WTC11 (cell line): ENCODE measurements around the gene QDPR. TPM values are rescaled to one million over a fixed set of nuclear protein-coding genes. Genes with fewer than 3 reads are reported as not detected.

Experiments used
- ATAC-seq: fragments of 200-7000 bp; cut with Tn5 transposase; 2 replicates; pipeline ENCODE4 v1.10.0; 2021; ENCODE audit warnings: mild to moderate bottlenecking, moderate library complexity
- CTCF ChIA-PET: fragments of 300-600 bp; sonication (Branson Sonifier 250); formaldehyde crosslinking; loops from one replicate; lab custom pipeline; 2021; ENCODE audit warnings: antibody characterized with exemption; lab: Charles Lee
- POLR2A ChIA-PET: fragments of 350-600 bp; sonication (Branson Sonifier 250); formaldehyde crosslinking; loops from one replicate; lab custom pipeline; 2021; ENCODE audit warnings: antibody characterized with exemption; lab: Charles Lee
- DNase-seq: peaks from one replicate; pipeline ENCODE4 v3.0.0; 2021; ENCODE audit warnings: low spot score
- H3K27ac Mint-ChIP-seq: 2 replicates; pipeline ENCODE4 v1.8.0; 2021; ENCODE audit warnings: mixed read lengths
- H3K27me3 Mint-ChIP-seq: 2 replicates; pipeline ENCODE4 v1.8.0; 2021; ENCODE audit warnings: low read depth, mild to moderate bottlenecking, moderate library complexity, mixed read lengths
- H3K36me3 Mint-ChIP-seq: 2 replicates; pipeline ENCODE4 v1.8.0; 2021; ENCODE audit warnings: mixed read lengths
- H3K4me1 Mint-ChIP-seq: 2 replicates; pipeline ENCODE4 v1.8.0; 2022; ENCODE audit warnings: mixed read lengths
- H3K4me3 Mint-ChIP-seq: 2 replicates; pipeline ENCODE4 v1.8.0; 2021; ENCODE audit warnings: mild to moderate bottlenecking, moderate library complexity, mixed read lengths
- H3K9me3 Mint-ChIP-seq: 2 replicates; pipeline ENCODE4 v1.8.0; 2021; ENCODE audit warnings: mixed read lengths
- AFF4 ChIP-seq: sonication (generic); formaldehyde crosslinking; IDR thresholded peaks from 2 replicates; pipeline ENCODE4 v1.8.1; 2023; ENCODE audit warnings: mild to moderate bottlenecking, missing genetic modification reagents, borderline replicate concordance
- CBFB ChIP-seq: sonication (generic); formaldehyde crosslinking; IDR thresholded peaks from 2 replicates; pipeline ENCODE4 v1.8.1; 2022; ENCODE audit warnings: mild to moderate bottlenecking, low read depth, missing genetic modification reagents
- CDX4 ChIP-seq: fragments of 250-450 bp; sonication (Bioruptor Pico); IDR thresholded peaks from 2 replicates; pipeline ENCODE4 v1.9.0; 2021; ENCODE audit warnings: moderate library complexity, mild to moderate bottlenecking, inconsistent platforms, borderline replicate concordance
- CREB1 ChIP-seq: sonication (generic); formaldehyde crosslinking; IDR thresholded peaks from 2 replicates; pipeline ENCODE4 v1.8.0; 2023; ENCODE audit warnings: mild to moderate bottlenecking, missing genetic modification reagents
- CTCF ChIP-seq: fragments of 200-600 bp; IDR thresholded peaks from 2 replicates; pipeline ENCODE4 v1.8.0; 2022; ENCODE audit warnings: antibody characterized with exemption
- ETV6 ChIP-seq: sonication (generic); formaldehyde crosslinking; IDR thresholded peaks from 2 replicates; pipeline ENCODE4 v1.8.1; 2022; ENCODE audit warnings: mild to moderate bottlenecking, missing genetic modification reagents
- FOXJ3 ChIP-seq: sonication (generic); formaldehyde crosslinking; IDR thresholded peaks from 2 replicates; pipeline ENCODE4 v1.9.0; 2021; ENCODE audit warnings: missing genetic modification reagents, mild to moderate bottlenecking, borderline replicate concordance
- MLX ChIP-seq: sonication (generic); formaldehyde crosslinking; IDR thresholded peaks from 2 replicates; pipeline ENCODE4 v1.8.1; 2023; ENCODE audit warnings: mild to moderate bottlenecking, missing genetic modification reagents, moderate library complexity
- MYBL2 ChIP-seq: sonication (generic); formaldehyde crosslinking; IDR thresholded peaks from 2 replicates; pipeline ENCODE4 v1.8.1; 2023; ENCODE audit warnings: mild to moderate bottlenecking, moderate library complexity, missing genetic modification reagents
- NFYB ChIP-seq: sonication (generic); formaldehyde crosslinking; conservative IDR thresholded peaks from 2 replicates; pipeline ENCODE4 v1.8.0; 2022; ENCODE audit warnings: low read depth, missing genetic modification reagents
- RORB ChIP-seq: fragments of 250-450 bp; sonication (Bioruptor Pico); IDR thresholded peaks from 2 replicates; pipeline ENCODE4 v1.9.0; 2021; ENCODE audit warnings: mild to moderate bottlenecking
- ZBTB21 ChIP-seq: sonication (generic); formaldehyde crosslinking; IDR thresholded peaks from 2 replicates; pipeline ENCODE4 v1.8.1; 2023; ENCODE audit warnings: mild to moderate bottlenecking, missing genetic modification reagents, borderline replicate concordance
- ZNF232 ChIP-seq: sonication (generic); formaldehyde crosslinking; IDR thresholded peaks from 2 replicates; pipeline ENCODE4 v1.8.0; 2022; ENCODE audit warnings: mild to moderate bottlenecking, missing genetic modification reagents
- ZNF263 ChIP-seq: sonication (generic); formaldehyde crosslinking; IDR thresholded peaks from 2 replicates; pipeline ENCODE4 v1.8.1; 2022; ENCODE audit warnings: low read depth, mild to moderate bottlenecking, moderate library complexity, missing genetic modification reagents
- ZNF423 ChIP-seq: fragments of 250-450 bp; sonication (Bioruptor Pico); IDR thresholded peaks from 2 replicates; pipeline ENCODE4 v2.1.2; 2022; ENCODE audit warnings: mild to moderate bottlenecking, moderate library complexity
- total RNA-seq: library from RNA; stranded (reverse); gene quantifications from 3 replicates; pipeline ENCODE4 v1.2.3, GENCODE V29; 2021
- TF ChIP-seq, protein P1 (sequence below): sonication (generic); formaldehyde crosslinking; conservative IDR thresholded peaks from 2 replicates; pipeline ENCODE4 v1.8.1; 2022; ENCODE audit warnings: mild to moderate bottlenecking, missing genetic modification reagents
- TF ChIP-seq, protein P2 (sequence below): sonication (generic); formaldehyde crosslinking; IDR thresholded peaks from 2 replicates; pipeline ENCODE4 v1.8.0; 2022; ENCODE audit warnings: mild to moderate bottlenecking, missing genetic modification reagents
- TF ChIP-seq, protein P3 (sequence below): sonication (generic); formaldehyde crosslinking; IDR thresholded peaks from 2 replicates; pipeline ENCODE4 v1.8.1; 2022; ENCODE audit warnings: low read depth, missing genetic modification reagents, borderline replicate concordance
- TF ChIP-seq, protein P4 (sequence below): fragments of 250-450 bp; sonication (Bioruptor Pico); IDR thresholded peaks from 2 replicates; pipeline ENCODE4 v2.1.2; 2022; ENCODE audit warnings: mild to moderate bottlenecking, moderate library complexity
- TF ChIP-seq, protein P5 (sequence below): sonication (generic); formaldehyde crosslinking; IDR thresholded peaks from 2 replicates; pipeline ENCODE4 v1.8.0; 2023; ENCODE audit warnings: missing genetic modification reagents

QDPR gene
- total RNA-seq, 1 experiment from 2014 or later: 33.6 TPM

GRCh38 chr4:17490575-17491059 is 21.3 kb downstream of the QDPR start:
- TF ChIP-seq ZBTB21 (CRISPR knock-in tag) (no peak), CBFB (no peak), ZNF232 (CRISPR knock-in tag) (no peak), CDX4 (CRISPR knock-in tag) (no peak)
- POLR2A ChIA-PET: no interaction called here
- Mint-ChIP-seq H3K4me3 (no peak overlapping the region), H3K36me3 (peaks cover 37% of the 10 kb centered on the region), H3K9me3 (no peaks in the 10 kb centered on the region), H3K27me3 (no peaks in the 10 kb centered on the region), H3K4me1 (peaks cover 16% of the 10 kb centered on the region), H3K27ac (no peak overlapping the region)
- CTCF ChIA-PET: no interaction called here
- ATAC-seq (no peak), DNase-seq (no peak)

- Mint-ChIP-seq H3K27me3 (no peaks in the 10 kb centered on the region), H3K4me3 (no peak overlapping the region), H3K9me3 (peaks cover 3% of the 10 kb centered on the region; the same call in 1 of the 2 replicates), H3K27ac (no peak overlapping the region), H3K4me1 (peaks cover 9% of the 10 kb centered on the region), H3K36me3 (peaks cover 45% of the 10 kb centered on the region)
- ATAC-seq (no peak), DNase-seq (no peak)
- CTCF ChIA-PET: no interaction called here
- TF ChIP-seq ZNF232 (CRISPR knock-in tag) (no peak), CTCF (no peak), ZNF423 (no peak), RORB (CRISPR knock-in tag) (no peak), ETV6 (no peak), MYBL2 (no peak), MLX (CRISPR knock-in tag) (no peak), ZNF263 (no peak), FOXJ3 (CRISPR knock-in tag) (no peak), NFYB (CRISPR knock-in tag) (no peak), CREB1 (no peak), AFF4 (no peak)
- TF ChIP-seq, protein P1, sequence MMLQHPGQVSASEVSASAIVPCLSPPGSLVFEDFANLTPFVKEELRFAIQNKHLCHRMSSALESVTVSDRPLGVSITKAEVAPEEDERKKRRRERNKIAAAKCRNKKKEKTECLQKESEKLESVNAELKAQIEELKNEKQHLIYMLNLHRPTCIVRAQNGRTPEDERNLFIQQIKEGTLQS (CRISPR knock-in tag): no peak
- TF ChIP-seq, protein P2, sequence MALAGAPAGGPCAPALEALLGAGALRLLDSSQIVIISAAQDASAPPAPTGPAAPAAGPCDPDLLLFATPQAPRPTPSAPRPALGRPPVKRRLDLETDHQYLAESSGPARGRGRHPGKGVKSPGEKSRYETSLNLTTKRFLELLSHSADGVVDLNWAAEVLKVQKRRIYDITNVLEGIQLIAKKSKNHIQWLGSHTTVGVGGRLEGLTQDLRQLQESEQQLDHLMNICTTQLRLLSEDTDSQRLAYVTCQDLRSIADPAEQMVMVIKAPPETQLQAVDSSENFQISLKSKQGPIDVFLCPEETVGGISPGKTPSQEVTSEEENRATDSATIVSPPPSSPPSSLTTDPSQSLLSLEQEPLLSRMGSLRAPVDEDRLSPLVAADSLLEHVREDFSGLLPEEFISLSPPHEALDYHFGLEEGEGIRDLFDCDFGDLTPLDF: no peak
- TF ChIP-seq, protein P3, sequence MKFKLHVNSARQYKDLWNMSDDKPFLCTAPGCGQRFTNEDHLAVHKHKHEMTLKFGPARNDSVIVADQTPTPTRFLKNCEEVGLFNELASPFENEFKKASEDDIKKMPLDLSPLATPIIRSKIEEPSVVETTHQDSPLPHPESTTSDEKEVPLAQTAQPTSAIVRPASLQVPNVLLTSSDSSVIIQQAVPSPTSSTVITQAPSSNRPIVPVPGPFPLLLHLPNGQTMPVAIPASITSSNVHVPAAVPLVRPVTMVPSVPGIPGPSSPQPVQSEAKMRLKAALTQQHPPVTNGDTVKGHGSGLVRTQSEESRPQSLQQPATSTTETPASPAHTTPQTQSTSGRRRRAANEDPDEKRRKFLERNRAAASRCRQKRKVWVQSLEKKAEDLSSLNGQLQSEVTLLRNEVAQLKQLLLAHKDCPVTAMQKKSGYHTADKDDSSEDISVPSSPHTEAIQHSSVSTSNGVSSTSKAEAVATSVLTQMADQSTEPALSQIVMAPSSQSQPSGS (CRISPR knock-in tag): no peak
- TF ChIP-seq, protein P4, sequence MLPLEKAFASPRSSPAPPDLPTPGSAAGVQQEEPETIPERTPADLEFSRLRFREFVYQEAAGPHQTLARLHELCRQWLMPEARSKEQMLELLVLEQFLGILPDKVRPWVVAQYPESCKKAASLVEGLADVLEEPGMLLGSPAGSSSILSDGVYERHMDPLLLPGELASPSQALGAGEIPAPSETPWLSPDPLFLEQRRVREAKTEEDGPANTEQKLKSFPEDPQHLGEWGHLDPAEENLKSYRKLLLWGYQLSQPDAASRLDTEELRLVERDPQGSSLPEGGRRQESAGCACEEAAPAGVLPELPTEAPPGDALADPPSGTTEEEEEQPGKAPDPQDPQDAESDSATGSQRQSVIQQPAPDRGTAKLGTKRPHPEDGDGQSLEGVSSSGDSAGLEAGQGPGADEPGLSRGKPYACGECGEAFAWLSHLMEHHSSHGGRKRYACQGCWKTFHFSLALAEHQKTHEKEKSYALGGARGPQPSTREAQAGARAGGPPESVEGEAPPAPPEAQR: no peak
- TF ChIP-seq, protein P5, sequence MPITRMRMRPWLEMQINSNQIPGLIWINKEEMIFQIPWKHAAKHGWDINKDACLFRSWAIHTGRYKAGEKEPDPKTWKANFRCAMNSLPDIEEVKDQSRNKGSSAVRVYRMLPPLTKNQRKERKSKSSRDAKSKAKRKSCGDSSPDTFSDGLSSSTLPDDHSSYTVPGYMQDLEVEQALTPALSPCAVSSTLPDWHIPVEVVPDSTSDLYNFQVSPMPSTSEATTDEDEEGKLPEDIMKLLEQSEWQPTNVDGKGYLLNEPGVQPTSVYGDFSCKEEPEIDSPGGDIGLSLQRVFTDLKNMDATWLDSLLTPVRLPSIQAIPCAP (CRISPR knock-in tag): no peak
- POLR2A ChIA-PET: no interaction called here
Measured at GRCh38 chr4:17489721-17490120, 22.2 kb downstream of the QDPR start.
